ENCODE measurements around the gene SUN2. TPM values are rescaled to one million over a fixed set of nuclear protein-coding genes. Genes with fewer than 3 reads are reported as not detected.

SUN2 gene
- total and polyA plus RNA-seq, 2 of the 8 experiments (the other 6 are each of a cell fraction or from before 2014, with no cell fraction given), result 5.1 to 10.5 TPM

DNA sequence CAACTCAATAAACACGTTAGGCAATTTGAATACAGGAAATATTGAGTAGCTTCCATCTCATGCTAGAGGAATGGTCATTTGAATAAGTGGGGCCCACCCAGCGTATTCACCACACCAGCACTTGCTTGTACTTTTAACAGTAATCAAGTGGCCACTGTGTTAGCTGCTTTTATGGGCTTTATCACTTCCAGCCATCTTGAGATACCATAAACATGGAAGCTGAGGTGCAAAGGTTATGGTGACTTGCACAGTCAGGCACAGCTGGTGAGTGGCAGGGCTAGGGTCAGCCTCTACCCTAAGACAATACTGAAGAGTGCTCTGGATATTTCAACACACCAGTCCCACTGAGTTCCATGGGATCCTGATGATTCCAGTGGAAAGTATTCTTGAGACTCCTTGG lies 61.7 kb downstream of the SUN2 start:
- H2BK15ac ChIP-seq (ENCODE audit: low read length), result no peak overlapping the region
- H2BK120ac ChIP-seq (replicated peaks; ENCODE audit: low read depth, low read length), result no peak overlapping the region
- no peak overlapping the region for H2BK5ac ChIP-seq (ENCODE audit: low read depth, low read length)
- no peak overlapping the region for H3K56ac ChIP-seq (replicated peaks; ENCODE audit: insufficient read length, low read depth, low read length)
- H3K23ac ChIP-seq (ENCODE audit: insufficient read length), result no peak overlapping the region
- H4K20me1 ChIP-seq (replicated peaks in 1 of 2; ENCODE audit: control insufficient read depth in 1 of 2, insufficient read depth in 2 of 2, low read length in 2 of 2), result peaks cover 0 to 5% of the 10 kb centered on the region in 2 experiments
- H2AK5ac ChIP-seq (ENCODE audit: low read depth, low read length), result 0 out of 2 replicates have a peak overlapping the region, but pooled peaks have one; percentile 18
- H3K79me2 ChIP-seq (ENCODE audit: control insufficient read depth in 1 of 2, insufficient read depth in 2 of 2, low read length in 2 of 2), result peaks cover 0 to 28% of the 10 kb centered on the region in 2 experiments; a peak in 2 of 4 replicates
- H4K5ac ChIP-seq (ENCODE audit: insufficient read length, low read depth, low read length), result no peak overlapping the region
- FAIRE-seq (no peak), DNase-seq (ENCODE audit: low read depth in 1 of 2, low spot score in 2 of 2) (no peak)
- no peaks in the 10 kb centered on the region for H3K23me2 ChIP-seq (ENCODE audit: low read depth, low read length)
- H3K4ac ChIP-seq (replicated peaks; ENCODE audit: insufficient read length, low read depth, low read length), result no peak overlapping the region
- WGBS, 2 experiments (ENCODE audit: extremely low coverage in 1 of 2, insufficient coverage in 1 of 2, insufficient read length in 1 of 2, insufficient replicate concordance in 2 of 2, low coverage in 1 of 2, low lambda C conversion rate in 2 of 2, missing lambda C conversion rate in 1 of 2), result 94% methylated on average over 2 of the region's 2 CpGs; no CpG with 5 or more reads in 1 of the 2 experiments
- H2BK20ac ChIP-seq (ENCODE audit: low read length), result no peak overlapping the region
- no peaks in the 10 kb centered on the region; a peak in 1 of 7 replicates for H3K4me1 ChIP-seq (replicated peaks in 1 of 4; ENCODE audit: control insufficient read depth in 3 of 4, insufficient read depth in 4 of 4, low read length in 3 of 4)
- H3K9ac ChIP-seq (replicated peaks in 1 of 4; ENCODE audit: extremely low read depth in 1 of 4, low read depth in 3 of 4, low read length in 3 of 4), result no peak overlapping the region
- ChIA-PET POLR2A (ENCODE audit: partially characterized antibody) (interaction anchor here (13.1 kb wide), 1 partner anchor 11 kb away, joined by 123 read pairs; the partner anchor contains the start of gene TOMM22), CTCF (ENCODE audit: partially characterized antibody) (interaction anchor here (1.0 to 1.9 kb wide), 2 partner anchors 13 to 39 kb away, joined by 3 to 5 read pairs; partner anchors contain the start of gene TOMM22)
- peaks cover 9% of the 10 kb centered on the region; the same call in 1 of the 2 replicates for H3K79me1 ChIP-seq (ENCODE audit: low read depth, low read length)
- H3K27ac ChIP-seq (ENCODE audit: low read depth, low read length), result no peak overlapping the region
- H2BK12ac ChIP-seq (ENCODE audit: low read depth, low read length), result no peak overlapping the region
- H2AFZ ChIP-seq (ENCODE audit: low read length), result no peak overlapping the region
- H3K27me3 ChIP-seq (replicated peaks in 1 of 4; ENCODE audit: control insufficient read depth in 3 of 4, extremely low read depth in 1 of 4, insufficient read depth in 3 of 4, low read length in 3 of 4), result no peaks in the 10 kb centered on the region
- H3K9me3 ChIP-seq (ENCODE audit: insufficient read depth in 2 of 2, low read depth in 1 of 2, low read length in 1 of 2), result no peaks in the 10 kb centered on the region
- H3K4me3 ChIP-seq (ENCODE audit: extremely low read depth in 1 of 4, insufficient read depth in 2 of 4, low read depth in 3 of 4, low read length in 4 of 4), result no peak overlapping the region
- no peak overlapping the region for H3K4me2 ChIP-seq (ENCODE audit: insufficient read depth in 1 of 2, low read depth in 2 of 2, low read length in 2 of 2)
- H3K36me3 ChIP-seq (ENCODE audit: control insufficient read depth in 2 of 4, insufficient read depth in 4 of 4, low read length in 3 of 4), result peaks cover 0 to under 1% (median 0%) of the 10 kb centered on the region in 4 experiments; a peak in 2 of 8 replicates
- no peak overlapping the region for H3K18ac ChIP-seq (ENCODE audit: extremely low read depth, low read length)
- no peak overlapping the region for H4K8ac ChIP-seq (ENCODE audit: extremely low read depth, insufficient read depth, low read length)
- no peak overlapping the region for H3K14ac ChIP-seq (ENCODE audit: insufficient read length)
- H4K91ac ChIP-seq (replicated peaks; ENCODE audit: insufficient read length, low read length), result no peak overlapping the region
- no peak for TF ChIP-seq KDM5A (IDR thresholded peaks at IDR 0.05; ENCODE audit: low read length)
- no peak for TF ChIP-seq TBP (IDR thresholded peaks at IDR 0.05; ENCODE audit: low read depth, low read length)
- TF ChIP-seq POU5F1 (IDR thresholded peaks at IDR 0.05; ENCODE audit: low read depth, low read length), result no peak
- TF ChIP-seq, protein P1, sequence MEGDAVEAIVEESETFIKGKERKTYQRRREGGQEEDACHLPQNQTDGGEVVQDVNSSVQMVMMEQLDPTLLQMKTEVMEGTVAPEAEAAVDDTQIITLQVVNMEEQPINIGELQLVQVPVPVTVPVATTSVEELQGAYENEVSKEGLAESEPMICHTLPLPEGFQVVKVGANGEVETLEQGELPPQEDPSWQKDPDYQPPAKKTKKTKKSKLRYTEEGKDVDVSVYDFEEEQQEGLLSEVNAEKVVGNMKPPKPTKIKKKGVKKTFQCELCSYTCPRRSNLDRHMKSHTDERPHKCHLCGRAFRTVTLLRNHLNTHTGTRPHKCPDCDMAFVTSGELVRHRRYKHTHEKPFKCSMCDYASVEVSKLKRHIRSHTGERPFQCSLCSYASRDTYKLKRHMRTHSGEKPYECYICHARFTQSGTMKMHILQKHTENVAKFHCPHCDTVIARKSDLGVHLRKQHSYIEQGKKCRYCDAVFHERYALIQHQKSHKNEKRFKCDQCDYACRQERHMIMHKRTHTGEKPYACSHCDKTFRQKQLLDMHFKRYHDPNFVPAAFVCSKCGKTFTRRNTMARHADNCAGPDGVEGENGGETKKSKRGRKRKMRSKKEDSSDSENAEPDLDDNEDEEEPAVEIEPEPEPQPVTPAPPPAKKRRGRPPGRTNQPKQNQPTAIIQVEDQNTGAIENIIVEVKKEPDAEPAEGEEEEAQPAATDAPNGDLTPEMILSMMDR (IDR thresholded peaks at IDR 0.05; ENCODE audit: control extremely low read depth in 1 of 3, insufficient read depth in 1 of 3, low read depth in 1 of 3, low read length in 3 of 3), result no peak
- TF ChIP-seq HDAC6 (IDR thresholded peaks at IDR 0.05; ENCODE audit: low read depth, low read length), result no peak
- TF ChIP-seq SP2 (IDR thresholded peaks at IDR 0.05; ENCODE audit: low read length), result no peak
- TF ChIP-seq USF2 (IDR thresholded peaks at IDR 0.05; ENCODE audit: low read length), result no peak
- TF ChIP-seq ZNF274 (IDR thresholded peaks at IDR 0.05; ENCODE audit: borderline replicate concordance, extremely low read depth, low read length), result no peak
- TF ChIP-seq TCF12 (IDR thresholded peaks at IDR 0.05; ENCODE audit: low read depth, low read length), result no peak
- no peak for TF ChIP-seq CTBP2 (IDR thresholded peaks at IDR 0.05; ENCODE audit: borderline replicate concordance, insufficient read depth, insufficient read length, low read length)
